22Rv1 (cell line): ENCODE data around the gene ZSCAN21.

Source experiments
- H3K27ac ChIP-seq: fragments of 450-650 bp; 2 replicates; pipeline ENCODE4 v1.5.1; 2017
- CTCF ChIP-seq: fragments of 450-650 bp; IDR thresholded peaks from 2 replicates; pipeline ENCODE4 v1.5.1; 2017; ENCODE audit warnings: mild to moderate bottlenecking
- ZFX ChIP-seq: fragments of 450-650 bp; IDR thresholded peaks from 2 replicates; pipeline ENCODE4 v1.6.1; 2017; ENCODE audit warnings: antibody characterized with exemption, borderline replicate concordance

The ZSCAN21 gene

GRCh38 chr7:100087055-100087750 is 37.6 kb downstream of the ZSCAN21 start:
- H3K27ac ChIP-seq = no peak overlapping the region
- TF ChIP-seq ZFX (no peak), CTCF (no peak)

GRCh38 chr7:100088095-100088620 is 38.6 kb downstream of the ZSCAN21 start:
- H3K27ac ChIP-seq = peak overlapping the region; percentile 82
- TF ChIP-seq CTCF = no peak
- TF ChIP-seq ZFX = no peak

- no peak for TF ChIP-seq CTCF
- no peak for TF ChIP-seq ZFX
- H3K27ac ChIP-seq = peak within 1 kb of the TSS; percentile 82
Measured at GRCh38 chr7:100088621-100089457, 39.3 kb downstream of the ZSCAN21 start, which contains the start of gene COPS6. TSS of gene COPS6 (plus strand) at chr7:100088969. CDS start at chr7:100088991, 22 bp downstream.

DNA sequence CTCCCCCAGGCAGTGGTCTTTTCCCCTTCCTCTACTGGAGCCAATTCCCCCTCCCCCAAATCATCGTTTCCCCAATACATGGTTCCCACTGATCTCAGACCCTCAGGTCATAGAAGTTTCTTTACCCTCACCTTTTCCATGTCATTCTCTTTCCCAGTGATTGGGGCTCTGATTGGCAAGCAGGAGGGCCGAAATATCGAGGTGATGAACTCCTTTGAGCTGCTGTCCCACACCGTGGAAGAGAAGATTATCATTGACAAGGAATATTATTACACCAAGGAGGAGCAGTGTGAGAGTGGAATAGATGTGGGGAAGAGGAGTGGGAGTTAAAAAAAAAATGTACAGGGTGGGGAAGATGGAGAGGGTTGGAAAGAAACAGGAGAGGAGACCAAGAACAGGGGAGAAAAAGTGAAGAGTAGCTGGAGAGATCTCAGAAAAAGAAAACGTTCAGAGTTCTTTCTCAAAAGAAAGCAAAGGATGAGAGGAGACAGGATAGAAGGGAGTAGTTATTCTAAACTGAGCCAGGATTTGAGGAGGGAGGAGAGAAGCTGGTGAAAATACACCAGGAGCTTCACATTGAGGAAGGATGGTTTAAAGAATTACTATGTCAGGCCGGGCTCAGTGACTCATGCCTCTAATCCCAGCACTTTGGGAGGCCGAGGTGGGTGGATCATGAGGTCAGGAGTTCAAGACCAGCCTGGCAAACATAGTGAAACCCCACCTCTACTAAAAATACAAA is 40.1 kb downstream of the ZSCAN21 start:
- TF ChIP-seq ZFX = no peak
- no peak for TF ChIP-seq CTCF
- peak overlapping the region; percentile 82 for H3K27ac ChIP-seq

DNA sequence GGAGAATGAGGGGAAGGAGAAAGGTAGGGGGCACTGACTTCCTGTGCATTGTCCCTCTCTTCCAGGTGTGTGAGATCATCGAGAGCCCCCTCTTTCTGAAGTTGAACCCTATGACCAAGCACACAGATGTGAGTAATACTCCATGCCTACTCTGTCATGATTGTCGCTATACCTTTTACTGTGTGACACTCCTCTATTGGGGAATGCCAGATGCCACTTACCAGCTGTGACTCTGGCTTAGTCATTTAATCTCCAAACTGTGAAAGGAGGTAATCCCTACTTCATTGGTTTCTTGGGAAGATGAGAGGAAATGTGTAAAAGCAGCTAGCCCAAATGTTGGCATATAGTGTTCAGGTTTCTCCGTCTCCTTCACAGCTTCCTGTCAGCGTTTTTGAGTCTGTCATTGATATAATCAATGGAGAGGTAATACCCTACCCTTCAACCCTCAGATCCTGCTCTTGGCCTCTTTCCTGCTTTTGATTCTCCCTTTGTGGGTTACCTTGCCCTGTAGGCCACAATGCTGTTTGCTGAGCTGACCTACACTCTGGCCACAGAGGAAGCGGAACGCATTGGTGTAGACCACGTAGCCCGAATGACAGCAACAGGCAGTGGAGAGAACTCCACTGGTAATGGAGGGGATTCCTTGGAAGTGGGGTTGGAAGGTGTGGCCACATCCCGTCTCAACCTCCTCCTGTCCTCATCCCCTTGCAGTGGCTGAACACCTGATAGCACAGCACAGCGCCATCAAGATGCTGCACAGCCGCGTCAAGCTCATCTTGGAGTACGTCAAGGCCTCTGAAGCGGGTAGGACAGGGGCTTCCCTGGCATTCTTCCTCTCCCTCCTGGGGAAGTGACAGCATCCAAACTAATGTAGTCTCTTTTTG is 41.2 kb downstream of the ZSCAN21 start:
- H3K27ac ChIP-seq = peak overlapping the region; percentile 82

More for the DNA sequence above, 41.2 kb downstream of the ZSCAN21 start:
- TF ChIP-seq ZFX (no peak), CTCF (no peak)
